Mesothelial cell of epicardium (in vitro differentiated cells): ENCODE measurements around the gene YIPF1. TPM values are rescaled to one million over a fixed set of nuclear protein-coding genes. Genes with fewer than 3 reads are reported as not detected.

ENCODE experiments used
- DNase-seq, 2 experiments: peaks; one replicate each; pipeline ENCODE4 v3.0.0; 2021; ENCODE audit warnings: low spot score in 2 of 2; ENCODE audit not compliant: unreplicated experiment in 2 of 2
- H3K27ac Mint-ChIP-seq: 2 replicates; pipeline ENCODE4 v1.8.0; 2021; ENCODE audit warnings: mixed read lengths
- H3K27me3 Mint-ChIP-seq: 2 replicates; pipeline ENCODE4 v1.8.0; 2021; ENCODE audit warnings: low read depth, mixed read lengths
- H3K36me3 Mint-ChIP-seq: 2 replicates; pipeline ENCODE4 v1.8.0; 2021; ENCODE audit warnings: mixed read lengths
- H3K4me1 Mint-ChIP-seq: 2 replicates; pipeline ENCODE4 v1.8.0; 2021; ENCODE audit warnings: mixed read lengths
- H3K4me3 Mint-ChIP-seq: 2 replicates; pipeline ENCODE4 v1.8.0; 2021; ENCODE audit warnings: mild to moderate bottlenecking, moderate library complexity, mixed read lengths
- H3K9me3 Mint-ChIP-seq: 2 replicates; pipeline ENCODE4 v1.8.0; 2021; ENCODE audit warnings: mixed read lengths
- total RNA-seq: library from RNA; stranded (reverse); gene quantifications from 3 replicates; pipeline ENCODE4 v1.2.1, GENCODE V29; 2021
- TF ChIP-seq, protein P1 (sequence below): fragments of 200-600 bp; sonication (generic); IDR thresholded peaks from one replicate; pipeline ENCODE4 v1.5.0; 2021; ENCODE audit warnings: antibody characterized with exemption; ENCODE audit not compliant: unreplicated experiment

Gene YIPF1
- total RNA-seq, 1 donor from 2014 or later: 30.9 TPM

DNA sequence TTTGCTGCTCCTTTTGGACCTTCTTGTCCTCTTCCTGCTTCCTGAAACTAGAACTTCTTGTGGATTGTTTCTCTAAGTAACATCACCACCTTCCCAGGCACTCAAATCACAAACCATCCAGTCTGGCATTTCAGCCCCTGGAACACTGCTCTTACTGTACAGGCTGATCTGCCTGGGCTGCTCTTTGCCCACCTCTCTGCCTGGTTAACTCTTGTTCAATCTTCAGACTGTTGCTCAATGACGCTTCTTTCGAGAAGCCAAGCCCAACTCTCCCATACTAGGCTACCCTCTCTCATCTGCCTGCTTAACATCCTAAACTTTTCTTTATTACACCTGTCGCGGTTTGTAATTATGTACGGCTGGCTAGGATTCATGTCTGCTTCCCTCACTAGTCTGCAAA is 5.0 kb upstream of the YIPF1 start:
- H3K27me3 Mint-ChIP-seq: no peaks in the 10 kb centered on the region
- H3K27ac Mint-ChIP-seq: no peak overlapping the region
- no peaks in the 10 kb centered on the region for H3K36me3 Mint-ChIP-seq
- peaks cover 28% of the 10 kb centered on the region for H3K4me1 Mint-ChIP-seq
- H3K4me3 Mint-ChIP-seq: no peak overlapping the region
- TF ChIP-seq, protein P1, sequence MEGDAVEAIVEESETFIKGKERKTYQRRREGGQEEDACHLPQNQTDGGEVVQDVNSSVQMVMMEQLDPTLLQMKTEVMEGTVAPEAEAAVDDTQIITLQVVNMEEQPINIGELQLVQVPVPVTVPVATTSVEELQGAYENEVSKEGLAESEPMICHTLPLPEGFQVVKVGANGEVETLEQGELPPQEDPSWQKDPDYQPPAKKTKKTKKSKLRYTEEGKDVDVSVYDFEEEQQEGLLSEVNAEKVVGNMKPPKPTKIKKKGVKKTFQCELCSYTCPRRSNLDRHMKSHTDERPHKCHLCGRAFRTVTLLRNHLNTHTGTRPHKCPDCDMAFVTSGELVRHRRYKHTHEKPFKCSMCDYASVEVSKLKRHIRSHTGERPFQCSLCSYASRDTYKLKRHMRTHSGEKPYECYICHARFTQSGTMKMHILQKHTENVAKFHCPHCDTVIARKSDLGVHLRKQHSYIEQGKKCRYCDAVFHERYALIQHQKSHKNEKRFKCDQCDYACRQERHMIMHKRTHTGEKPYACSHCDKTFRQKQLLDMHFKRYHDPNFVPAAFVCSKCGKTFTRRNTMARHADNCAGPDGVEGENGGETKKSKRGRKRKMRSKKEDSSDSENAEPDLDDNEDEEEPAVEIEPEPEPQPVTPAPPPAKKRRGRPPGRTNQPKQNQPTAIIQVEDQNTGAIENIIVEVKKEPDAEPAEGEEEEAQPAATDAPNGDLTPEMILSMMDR: no peak
- no peaks in the 10 kb centered on the region for H3K9me3 Mint-ChIP-seq
- DNase-seq: no peak

DNA sequence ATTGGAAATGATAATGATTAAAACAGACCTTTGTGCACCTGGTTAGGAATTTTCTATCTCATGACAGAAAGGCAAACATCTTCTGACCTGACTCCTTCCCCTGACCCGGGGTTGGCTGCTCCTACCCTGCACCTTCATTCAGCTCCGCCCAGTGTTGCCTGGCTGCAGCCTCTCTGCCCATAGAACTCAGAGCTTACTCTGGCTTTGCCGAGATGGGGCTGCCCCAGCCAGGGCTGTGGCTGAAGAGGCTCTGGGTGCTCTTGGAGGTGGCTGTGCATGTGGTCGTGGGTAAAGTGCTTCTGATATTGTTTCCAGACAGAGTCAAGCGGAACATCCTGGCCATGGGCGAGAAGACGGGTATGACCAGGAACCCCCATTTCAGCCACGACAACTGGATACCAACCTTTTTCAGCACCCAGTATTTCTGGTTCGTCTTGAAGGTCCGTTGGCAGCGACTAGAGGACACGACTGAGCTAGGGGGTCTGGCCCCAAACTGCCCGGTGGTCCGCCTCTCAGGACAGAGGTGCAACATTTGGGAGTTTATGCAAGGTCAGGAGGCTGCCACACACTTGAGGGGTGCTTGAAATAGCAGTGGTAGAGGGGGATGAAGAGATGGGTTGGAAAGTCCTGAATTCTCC is 4.5 kb upstream of the YIPF1 start, which contains the start of gene DIO1:
TSS of gene DIO1 (plus strand) at position 189 of the 638 bp plus-strand sequence. CDS start at position 213, 24 bp downstream.
- TF ChIP-seq, protein P1: no peak
- no peak for DNase-seq
- Mint-ChIP-seq H3K9me3 (no peaks in the 10 kb centered on the region), H3K4me3 (no peak within 1 kb of the TSS), H3K4me1 (peaks cover 23% of the 10 kb centered on the region), H3K27ac (no peak within 1 kb of the TSS), H3K27me3 (no peaks in the 10 kb centered on the region), H3K36me3 (no peaks in the 10 kb centered on the region)

DNA sequence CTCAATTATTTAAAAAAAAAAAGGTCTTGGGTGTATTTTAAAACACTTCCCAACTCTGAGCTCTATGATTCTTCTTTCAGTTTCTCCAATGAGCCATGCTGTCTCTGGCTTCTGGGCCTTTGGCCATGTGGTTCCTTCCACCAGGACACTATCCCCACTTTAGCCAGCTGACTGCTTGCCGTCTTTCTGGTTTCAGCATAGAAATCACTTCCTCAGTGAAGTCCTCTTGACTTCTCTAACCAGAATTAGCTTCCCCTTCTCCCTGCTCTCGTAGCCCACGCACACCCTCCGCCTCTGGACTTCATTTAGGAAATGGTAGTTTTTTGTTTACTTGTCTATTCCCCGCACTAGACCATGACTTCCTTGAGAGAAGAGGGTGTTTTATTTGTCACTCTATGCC is 3.3 kb upstream of the YIPF1 start:
- Mint-ChIP-seq H3K27me3 (no peaks in the 10 kb centered on the region), H3K4me1 (peaks cover 15% of the 10 kb centered on the region), H3K36me3 (no peaks in the 10 kb centered on the region), H3K4me3 (no peak overlapping the region), H3K27ac (no peak overlapping the region), H3K9me3 (no peaks in the 10 kb centered on the region)
- DNase-seq: no peak
- TF ChIP-seq, protein P1: no peak

DNA sequence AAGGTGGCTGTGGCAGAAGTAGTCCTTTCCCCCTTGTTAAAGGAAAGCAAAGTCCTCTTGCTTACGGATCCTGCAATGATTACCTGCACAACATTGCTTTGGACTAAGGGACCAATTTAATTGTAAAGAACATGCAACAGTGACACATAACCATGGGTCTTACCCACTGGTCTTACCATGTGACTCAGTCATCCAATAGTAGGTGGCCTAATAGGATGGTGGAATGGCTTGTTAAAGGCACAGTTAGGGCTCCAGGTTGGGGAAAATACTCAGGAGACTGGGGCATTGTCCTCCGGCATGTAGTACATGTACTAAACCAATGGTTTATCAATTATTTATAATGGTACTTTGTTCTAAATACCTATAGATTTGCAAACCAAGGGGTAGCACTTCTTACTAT is 2.1 kb upstream of the YIPF1 start:
- H3K4me3 Mint-ChIP-seq: no peak overlapping the region
- H3K27me3 Mint-ChIP-seq: no peaks in the 10 kb centered on the region
- no peaks in the 10 kb centered on the region for H3K9me3 Mint-ChIP-seq
- TF ChIP-seq, protein P1: no peak
- H3K4me1 Mint-ChIP-seq: peaks cover 13% of the 10 kb centered on the region
- no peak for DNase-seq
- no peak overlapping the region for H3K27ac Mint-ChIP-seq
- H3K36me3 Mint-ChIP-seq: no peaks in the 10 kb centered on the region

DNA sequence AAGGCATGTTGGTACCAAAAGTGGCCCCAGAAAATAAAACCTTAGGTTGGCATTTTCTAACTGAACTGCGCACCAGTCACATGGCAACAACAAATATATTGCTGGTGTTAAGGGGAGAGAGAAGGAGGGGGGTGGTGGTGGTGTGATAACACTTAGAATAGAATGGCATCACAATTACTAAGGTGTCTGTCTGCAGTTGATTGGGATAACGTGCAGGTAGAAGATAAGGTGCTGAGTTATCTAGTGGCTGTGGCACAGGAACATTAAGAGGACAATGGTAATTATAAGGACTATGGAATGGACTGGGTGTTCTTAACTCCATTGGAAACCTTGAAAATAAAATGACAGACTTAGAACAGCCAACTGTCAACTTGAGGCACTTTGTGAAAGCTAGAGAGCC is 1.4 kb upstream of the YIPF1 start:
- no peaks in the 10 kb centered on the region for H3K36me3 Mint-ChIP-seq
- DNase-seq: no peak
- H3K27me3 Mint-ChIP-seq: no peaks in the 10 kb centered on the region
- no peak overlapping the region for H3K4me3 Mint-ChIP-seq
- TF ChIP-seq, protein P1: no peak
- H3K9me3 Mint-ChIP-seq: no peaks in the 10 kb centered on the region
- peaks cover 10% of the 10 kb centered on the region for H3K4me1 Mint-ChIP-seq
- no peak overlapping the region for H3K27ac Mint-ChIP-seq

DNA sequence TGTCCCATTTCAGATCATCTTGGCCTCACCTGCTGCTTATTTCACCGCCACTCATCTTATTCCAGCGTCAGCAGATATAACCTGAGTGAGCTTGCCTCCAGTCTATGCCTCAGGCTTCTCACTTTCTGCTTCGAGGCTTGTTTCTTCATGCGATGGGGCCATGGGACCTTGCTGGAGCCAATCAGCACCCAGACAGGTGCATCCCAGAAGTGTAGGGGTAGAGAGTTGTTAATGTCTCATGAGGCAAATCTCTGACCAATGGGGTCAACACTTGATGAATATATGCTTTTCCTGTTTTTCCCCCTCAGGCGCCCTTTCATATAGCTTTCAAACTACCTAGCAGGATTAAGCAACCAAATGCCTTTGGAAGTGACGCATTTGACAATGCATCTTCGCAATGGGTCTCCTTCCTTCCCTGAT is 935 bp upstream of the YIPF1 start:
- TF ChIP-seq, protein P1: no peak
- H3K36me3 Mint-ChIP-seq: no peaks in the 10 kb centered on the region
- no peaks in the 10 kb centered on the region for H3K27me3 Mint-ChIP-seq
- no peaks in the 10 kb centered on the region for H3K9me3 Mint-ChIP-seq
- H3K27ac Mint-ChIP-seq: peak overlapping the region; percentile 92
- H3K4me3 Mint-ChIP-seq: peak overlapping the region; percentile 95
- H3K4me1 Mint-ChIP-seq: peaks cover 10% of the 10 kb centered on the region
- no peak for DNase-seq
